DMS 273 (cell line): Measurements from ENCODE around the gene HAUS6.
A peak's percentile ranks its signal among the peaks of the same experiment; 100 is the strongest.
"Not testable (repeated sequence)": the region's sequence is repeated elsewhere in the genome, so short reads cannot be mapped to it uniquely, and the experiment has no call there.

Experiments used
- DNase-seq: peaks from one replicate; lab custom pipeline; 2025; ENCODE audit not compliant: unreplicated experiment; lab: John Stamatoyannopoulos, UW

Gene HAUS6

GRCh38 chr9:19117039-19117716, 14.5 kb upstream of the HAUS6 start:
- DNase-seq: no peak

- no peak for DNase-seq
These were observed 13.5 kb upstream of the HAUS6 start for GRCh38 chr9:19116107-19116790.

- DNase-seq: no peak
These were observed 12.1 kb upstream of the HAUS6 start for GRCh38 chr9:19114680-19115270.

- DNase-seq: no peak
These were observed 11.4 kb upstream of the HAUS6 start for GRCh38 chr9:19113964-19114679.

- DNase-seq: not testable (repeated sequence)
These were observed 10.4 kb upstream of the HAUS6 start for GRCh38 chr9:19113064-19113611.

GRCh38 chr9:19108038-19108437, 5.3 kb upstream of the HAUS6 start:
- DNase-seq: no peak

- no peak for DNase-seq
These were observed 2.0 kb upstream of the HAUS6 start for GRCh38 chr9:19104515-19105282.

GRCh38 chr9:19102181-19102630, 498 bp downstream of the HAUS6 start:
- DNase-seq: peak; percentile 76

GRCh38 chr9:19101203-19101602, 1.5 kb downstream of the HAUS6 start:
- DNase-seq: peak; percentile 41

- not testable (repeated sequence) for DNase-seq
These were observed 5.3 kb downstream of the HAUS6 start for GRCh38 chr9:19097431-19097830.

GRCh38 chr9:19087106-19088000, 15.4 kb downstream of the HAUS6 start:
- no peak for DNase-seq

GRCh38 chr9:19085295-19085694, 17.4 kb downstream of the HAUS6 start:
- peak; percentile 47 for DNase-seq

GRCh38 chr9:19074836-19075235, 27.9 kb downstream of the HAUS6 start:
- DNase-seq: no peak

GRCh38 chr9:19074229-19074628, 28.5 kb downstream of the HAUS6 start:
- DNase-seq: no peak

- DNase-seq: peak; percentile 5
These were observed 45.7 kb downstream of the HAUS6 start for GRCh38 chr9:19057033-19057432.

- peak; percentile 35 for DNase-seq
These were observed 51.8 kb downstream of the HAUS6 start for GRCh38 chr9:19050637-19051591.

GRCh38 chr9:19049917-19050636, 52.6 kb downstream of the HAUS6 start:
- DNase-seq: peak; percentile 63
